ENCODE data around the gene GATAD2A.

The GATAD2A gene

DNA sequence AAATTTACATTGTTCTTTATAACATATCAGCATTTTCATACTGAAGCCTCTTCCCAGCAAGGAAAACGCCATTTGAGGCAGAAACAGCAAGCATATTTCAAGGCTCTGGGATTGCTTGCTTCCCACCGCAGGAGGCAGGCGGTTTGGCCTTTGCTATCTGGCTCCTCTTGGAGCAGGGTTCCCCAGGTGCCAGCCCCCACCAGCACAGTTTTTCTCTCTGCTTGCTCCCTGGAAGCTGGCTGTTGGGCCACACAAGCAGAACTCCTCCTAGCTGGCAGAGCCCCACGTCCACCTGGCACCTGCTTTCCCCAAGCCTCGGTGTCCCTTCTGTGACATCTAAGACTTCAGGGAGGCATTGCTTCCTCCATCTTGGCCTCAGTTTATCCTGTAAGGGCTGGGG is 16.7 kb downstream of the GATAD2A start:
- no peak for DNase-seq

GRCh38 chr19:19423322-19423721 is 17.8 kb downstream of the GATAD2A start:
- DNase-seq: no peak

GRCh38 chr19:19425170-19425875 is 19.8 kb downstream of the GATAD2A start:
- no peak for DNase-seq

GRCh38 chr19:19426216-19426615 is 20.7 kb downstream of the GATAD2A start:
- no peak for DNase-seq

DNA sequence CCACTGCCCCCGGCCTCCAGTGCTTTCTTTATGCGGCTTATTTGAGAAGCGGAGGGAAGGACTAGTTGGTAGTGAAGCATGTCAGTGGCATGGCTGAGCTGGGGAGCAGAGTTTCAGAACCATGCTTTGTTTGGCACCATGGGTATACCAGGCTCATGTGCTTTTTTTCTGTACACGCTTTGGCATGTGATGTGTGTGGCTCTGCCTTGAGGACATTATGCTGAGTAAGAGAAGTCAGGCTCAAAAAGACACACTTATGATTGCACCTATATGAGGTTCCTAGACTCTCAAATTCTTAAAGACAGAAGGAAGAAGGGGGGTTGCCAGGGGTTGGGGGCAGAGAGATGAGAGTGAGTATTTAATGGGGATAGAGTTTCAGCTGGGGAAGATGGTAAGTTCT is 21.3 kb downstream of the GATAD2A start:
- DNase-seq: no peak

DNA sequence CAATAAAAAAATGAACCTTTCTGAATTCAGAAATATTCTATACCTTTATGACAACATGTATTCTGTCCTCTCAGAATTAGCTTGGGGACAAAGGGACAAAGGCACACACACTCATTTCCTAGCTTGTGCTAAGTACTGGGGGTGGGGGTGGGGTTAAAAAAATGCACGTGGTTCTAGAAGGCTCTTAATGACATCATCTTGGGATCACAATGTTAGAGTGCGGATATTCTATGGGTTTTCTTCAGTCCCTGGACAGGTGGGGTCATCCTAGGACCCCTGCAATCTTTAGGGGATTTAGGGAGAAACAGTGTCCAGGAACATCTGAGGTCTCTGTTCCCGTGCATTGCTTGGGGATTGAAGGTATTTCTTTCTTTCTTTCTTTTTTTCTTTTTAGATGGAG is 21.8 kb downstream of the GATAD2A start:
- DNase-seq: no peak

- DNase-seq: no peak
Measured at GRCh38 chr19:19427944-19428343, 22.5 kb downstream of the GATAD2A start.

- no peak for DNase-seq
Measured at GRCh38 chr19:19428746-19429145, 23.3 kb downstream of the GATAD2A start.

DNA sequence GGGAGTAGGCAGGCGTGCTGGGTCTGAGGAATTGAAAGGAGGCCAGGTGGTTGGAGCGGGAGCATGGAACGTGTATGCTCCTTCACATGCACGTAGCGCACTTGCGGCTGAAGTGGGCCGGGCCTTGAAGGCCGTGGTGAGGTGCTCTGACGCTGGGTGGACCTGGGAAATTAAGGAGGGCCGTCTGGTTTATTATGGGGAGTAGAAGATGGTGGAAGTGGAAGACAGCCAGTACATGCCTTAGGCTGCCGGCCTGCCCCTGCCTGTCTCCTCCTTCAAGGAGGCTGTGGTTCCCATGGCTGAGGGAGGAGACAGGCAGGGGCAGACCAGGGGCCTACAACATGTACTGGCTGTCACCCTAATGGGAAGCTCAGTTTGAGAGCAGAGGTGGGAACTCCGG is 23.9 kb downstream of the GATAD2A start:
- DNase-seq: no peak

- no peak for DNase-seq
Measured at GRCh38 chr19:19432732-19433131, 27.3 kb downstream of the GATAD2A start.

DNA sequence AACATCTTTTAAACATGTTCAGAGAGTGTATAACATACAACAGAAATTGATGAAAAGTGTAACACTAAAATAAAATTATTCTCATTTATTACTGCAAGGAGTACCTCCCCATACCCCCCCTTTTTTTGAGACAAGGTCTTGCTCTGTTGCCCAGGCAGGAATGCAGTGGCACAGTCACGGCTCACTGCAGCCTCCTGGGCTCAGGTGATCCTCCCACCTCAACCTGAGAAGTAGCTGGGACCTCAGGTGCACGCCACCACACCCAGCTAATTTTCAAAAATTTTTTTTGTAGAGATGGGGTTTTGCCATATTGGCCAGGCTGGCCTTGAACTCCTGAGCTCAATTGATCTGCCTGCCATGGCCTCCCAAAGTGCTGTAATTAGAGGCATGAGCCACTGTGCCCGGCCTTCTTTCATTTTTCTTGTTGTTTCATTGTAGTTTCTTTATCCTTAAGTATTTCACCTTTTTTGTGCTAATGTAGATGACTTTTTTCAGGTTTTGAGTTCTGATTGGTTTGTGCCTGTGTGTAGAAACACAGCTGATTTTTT is 28.3 kb downstream of the GATAD2A start:
- no peak for DNase-seq

DNA sequence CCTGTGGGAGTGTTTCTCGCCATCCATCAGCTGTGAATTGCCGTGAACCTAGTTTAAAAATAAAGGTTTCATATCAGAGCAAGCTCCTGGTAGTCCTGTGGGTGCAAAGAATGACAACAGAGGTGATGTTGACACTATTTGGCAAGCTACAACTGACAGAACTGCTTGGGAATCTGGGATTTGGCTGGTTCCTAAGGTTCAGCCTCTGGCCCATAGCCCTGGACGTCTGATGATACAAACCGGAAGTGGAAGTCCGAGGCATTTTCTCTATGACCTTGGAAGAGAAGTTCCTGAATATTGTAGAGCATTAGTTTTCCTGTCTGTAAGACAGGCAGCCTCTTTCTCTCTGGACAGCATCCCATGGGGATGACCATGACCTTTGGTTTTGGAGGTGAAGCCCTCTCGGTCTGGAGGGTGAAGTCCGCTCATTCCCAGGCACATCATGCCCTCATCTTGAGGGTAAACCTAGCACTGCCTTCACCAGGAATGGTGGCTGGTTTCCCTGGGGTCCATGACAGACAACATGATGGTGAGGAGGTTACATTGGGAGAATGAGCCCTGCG is 29.1 kb downstream of the GATAD2A start:
- no peak for DNase-seq

- DNase-seq: no peak
Measured at GRCh38 chr19:19436137-19436691, 30.7 kb downstream of the GATAD2A start.

- DNase-seq: no peak
Measured at GRCh38 chr19:19438366-19439175, 33.1 kb downstream of the GATAD2A start.

DNA sequence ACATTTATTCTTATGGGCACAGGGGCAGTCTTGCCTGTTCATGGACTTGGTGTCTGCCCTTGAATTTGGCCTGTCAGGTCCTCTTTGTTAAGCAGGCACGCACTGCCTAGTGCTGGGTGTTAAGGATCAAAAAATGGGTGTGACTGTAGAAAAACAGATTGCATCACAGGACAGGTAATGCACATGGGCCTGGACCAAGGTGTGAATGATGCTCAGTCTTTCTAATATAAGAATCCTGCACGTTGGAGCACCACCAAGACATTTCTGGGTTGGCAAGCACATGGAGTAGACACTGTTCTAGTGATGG is 33.7 kb downstream of the GATAD2A start:
- no peak for DNase-seq

- DNase-seq: no peak
Measured at GRCh38 chr19:19443283-19443682, 37.8 kb downstream of the GATAD2A start.

DNA sequence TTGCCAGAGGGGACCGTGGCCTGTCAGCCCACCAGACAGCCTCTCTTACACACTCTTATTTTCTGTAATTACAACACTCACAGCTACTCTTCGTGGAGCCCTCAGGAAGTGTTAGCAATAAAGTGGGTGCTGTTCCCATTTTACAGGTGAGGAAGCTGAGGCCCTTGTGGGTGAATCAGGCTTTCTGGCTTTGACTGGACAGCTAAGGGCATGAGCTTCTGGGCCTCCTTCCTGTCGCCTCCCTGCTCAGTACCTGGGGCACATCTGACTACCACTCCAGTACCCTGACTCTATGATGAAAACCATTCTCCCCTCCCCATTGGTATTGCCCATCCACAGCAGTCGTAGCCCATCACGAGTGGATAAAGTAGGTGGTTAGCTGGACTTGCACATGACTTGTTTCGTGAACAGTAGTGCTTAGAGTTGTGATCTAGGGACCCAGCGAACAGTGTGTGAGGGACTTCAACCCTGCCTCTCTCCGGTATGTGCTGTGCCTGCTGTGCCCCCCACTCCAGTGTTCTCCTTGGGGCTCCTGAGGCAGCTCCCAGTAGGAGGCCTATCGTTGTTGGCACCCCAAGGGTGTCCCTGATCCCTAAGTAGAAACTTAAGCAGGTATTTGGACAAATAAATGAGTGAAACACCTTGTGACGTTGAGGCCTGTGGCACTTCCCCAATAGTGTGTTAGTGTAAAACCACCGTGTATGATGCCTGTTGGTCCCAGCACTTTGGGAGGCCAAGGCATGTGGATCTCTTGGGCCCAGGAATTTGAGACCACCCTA is 38.6 kb downstream of the GATAD2A start:
- DNase-seq: no peak

DNA sequence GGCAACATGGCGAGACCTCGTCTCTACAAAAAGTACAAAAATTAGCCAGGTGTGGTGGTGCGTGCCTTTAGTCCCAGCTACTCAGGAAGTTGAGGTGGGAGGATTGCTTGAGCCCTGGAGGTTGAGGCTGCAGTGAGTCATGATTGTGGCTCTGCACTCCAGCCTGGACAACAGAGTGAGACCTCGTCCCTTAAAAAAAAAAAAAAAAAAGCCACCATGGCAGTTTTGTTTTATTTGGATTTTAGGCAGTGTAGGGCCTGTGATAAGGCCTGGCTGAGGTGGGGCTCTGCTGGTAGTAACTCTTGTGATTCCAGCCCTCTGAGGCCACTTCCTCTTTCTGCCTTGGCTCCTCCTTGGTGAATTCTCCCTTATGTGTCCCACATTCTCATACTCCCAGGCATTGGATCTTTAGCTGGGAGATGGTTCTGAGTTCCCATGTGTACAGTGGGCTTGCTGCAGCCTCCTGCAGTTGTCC is 39.2 kb downstream of the GATAD2A start:
- no peak for DNase-seq

DNA sequence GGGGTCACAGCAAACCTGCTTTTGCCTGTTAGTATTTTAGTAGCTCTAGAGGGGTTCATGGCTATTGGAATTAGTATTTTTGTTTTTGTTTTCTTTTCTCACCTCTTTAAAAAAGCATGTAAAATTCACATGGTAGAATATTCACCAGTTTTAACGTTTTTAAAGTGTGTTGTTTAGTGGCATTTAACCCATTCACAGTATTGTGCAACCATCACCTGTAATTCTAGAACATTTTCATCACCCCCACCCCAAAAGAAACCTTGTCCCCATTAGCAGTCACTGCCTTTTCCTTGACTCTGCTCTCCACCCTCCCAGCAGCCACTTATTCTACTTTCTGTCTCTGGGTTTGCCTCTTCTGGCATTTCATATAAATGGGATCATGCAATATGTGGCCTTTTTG is 39.8 kb downstream of the GATAD2A start:
- no peak for DNase-seq

DNA sequence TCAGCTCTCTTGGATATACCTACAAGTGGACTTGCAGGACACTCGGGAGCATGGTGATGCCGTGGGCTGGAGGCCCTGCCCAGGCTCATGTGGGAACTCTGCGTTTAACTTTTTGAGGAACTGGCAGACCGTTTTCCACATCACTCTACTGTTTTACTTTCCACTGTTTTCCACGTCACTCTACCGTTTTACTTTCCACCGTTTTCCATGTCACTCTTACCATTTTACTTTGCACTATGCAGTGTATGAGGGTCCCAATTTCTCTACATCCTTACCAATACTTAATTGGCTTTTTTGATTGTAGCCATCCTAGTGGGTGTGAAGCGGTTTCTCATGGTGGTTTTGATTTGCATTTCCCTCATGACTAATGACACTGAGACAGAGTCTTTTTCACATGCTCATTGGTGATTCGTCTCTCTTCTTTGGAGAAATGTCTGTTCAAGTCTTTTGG is 40.5 kb downstream of the GATAD2A start:
- no peak for DNase-seq

DNA sequence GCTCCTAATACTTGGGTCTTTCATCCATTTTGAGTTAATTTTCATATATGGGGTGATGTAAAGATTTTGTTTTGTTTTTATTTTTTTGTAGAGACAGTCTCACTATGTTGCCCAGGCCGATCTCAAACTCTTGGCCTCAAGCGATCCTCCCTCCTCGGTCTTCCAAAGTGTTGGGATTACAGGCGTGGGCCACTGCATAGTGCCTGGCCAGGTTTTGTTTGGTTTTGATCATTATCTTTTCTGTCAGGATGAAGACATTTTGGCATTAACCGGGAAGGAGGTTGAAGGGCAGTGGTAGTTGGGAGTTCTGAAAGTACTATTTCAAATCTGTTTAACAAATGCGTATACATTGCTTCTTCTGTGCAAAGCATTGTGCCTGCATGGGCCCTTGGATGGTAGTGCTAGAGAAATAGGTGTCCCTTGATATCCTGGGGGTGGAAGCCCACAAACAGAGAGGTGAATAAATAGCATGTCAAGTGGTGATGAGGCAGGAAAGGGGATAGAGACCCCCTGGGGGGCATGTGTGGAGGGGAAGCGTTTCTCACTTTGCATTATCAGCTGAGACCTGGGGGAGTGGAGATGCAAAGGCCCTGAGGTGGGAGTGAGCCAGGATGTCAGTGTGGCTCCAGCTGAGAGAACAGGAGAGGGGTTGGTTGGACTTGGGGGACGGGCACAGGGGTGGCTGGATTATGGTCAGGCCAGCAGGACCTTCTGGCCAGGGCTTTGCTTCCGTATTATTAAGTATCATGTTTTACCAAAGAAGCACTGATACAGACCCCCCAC is 41.4 kb downstream of the GATAD2A start:
- DNase-seq: no peak

All from NCI-H1436 (cell line).